ENCODE measurements around the gene CDC14B.

DNA sequence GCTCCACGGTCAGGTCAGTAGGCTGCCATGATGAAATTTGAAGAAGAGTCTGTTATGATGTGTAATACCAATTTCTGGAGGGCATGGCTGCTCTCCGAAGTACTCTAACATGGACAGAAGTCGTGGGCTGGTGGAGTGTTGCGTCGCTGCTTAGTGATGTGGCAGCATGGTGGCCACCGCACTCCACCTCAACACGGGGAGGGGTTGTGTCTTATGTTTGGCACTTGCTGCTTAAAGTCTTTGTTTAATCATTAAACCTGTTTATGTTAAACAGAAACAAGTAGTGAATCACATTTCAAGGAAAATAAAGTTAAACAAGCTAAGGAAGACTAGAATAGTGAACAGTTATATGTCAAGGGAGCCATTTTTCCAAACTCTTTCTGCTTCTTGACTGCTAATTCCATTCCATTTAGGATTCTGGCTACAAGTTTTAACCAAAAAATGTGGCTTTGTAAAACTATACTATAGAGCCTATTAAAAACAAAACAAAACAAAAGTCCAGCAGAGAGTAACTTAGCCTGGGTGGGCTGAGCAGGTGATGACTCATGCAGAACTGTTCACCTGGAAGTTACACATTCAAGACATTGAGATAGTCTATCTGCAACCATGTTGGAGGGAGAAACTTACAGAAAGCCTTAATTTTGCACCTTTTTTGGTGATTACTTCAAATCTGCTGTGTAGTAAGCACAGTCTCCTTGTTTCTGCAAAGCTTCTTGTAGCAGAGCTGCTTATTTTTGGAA lies 160.2 kb downstream of the CDC14B start:
- TF ChIP-seq, protein P1, sequence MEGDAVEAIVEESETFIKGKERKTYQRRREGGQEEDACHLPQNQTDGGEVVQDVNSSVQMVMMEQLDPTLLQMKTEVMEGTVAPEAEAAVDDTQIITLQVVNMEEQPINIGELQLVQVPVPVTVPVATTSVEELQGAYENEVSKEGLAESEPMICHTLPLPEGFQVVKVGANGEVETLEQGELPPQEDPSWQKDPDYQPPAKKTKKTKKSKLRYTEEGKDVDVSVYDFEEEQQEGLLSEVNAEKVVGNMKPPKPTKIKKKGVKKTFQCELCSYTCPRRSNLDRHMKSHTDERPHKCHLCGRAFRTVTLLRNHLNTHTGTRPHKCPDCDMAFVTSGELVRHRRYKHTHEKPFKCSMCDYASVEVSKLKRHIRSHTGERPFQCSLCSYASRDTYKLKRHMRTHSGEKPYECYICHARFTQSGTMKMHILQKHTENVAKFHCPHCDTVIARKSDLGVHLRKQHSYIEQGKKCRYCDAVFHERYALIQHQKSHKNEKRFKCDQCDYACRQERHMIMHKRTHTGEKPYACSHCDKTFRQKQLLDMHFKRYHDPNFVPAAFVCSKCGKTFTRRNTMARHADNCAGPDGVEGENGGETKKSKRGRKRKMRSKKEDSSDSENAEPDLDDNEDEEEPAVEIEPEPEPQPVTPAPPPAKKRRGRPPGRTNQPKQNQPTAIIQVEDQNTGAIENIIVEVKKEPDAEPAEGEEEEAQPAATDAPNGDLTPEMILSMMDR (IDR thresholded peaks at IDR 0.05), result no peak
- no peak for TF ChIP-seq POLR2A (IDR thresholded peaks at IDR 0.05)
